NCI-H2196 treated with DMSO at 0.1 percent for 48 hours (cell line): ENCODE measurements around the gene IL17RC.
"Not testable (repeated sequence)": the region's sequence is repeated elsewhere in the genome, so short reads cannot be mapped to it uniquely, and the experiment has no call there.

Source experiments
- DNase-seq: peaks from one replicate; lab custom pipeline; 2025; ENCODE audit not compliant: unreplicated experiment; lab: John Stamatoyannopoulos, UW

Gene IL17RC

GRCh38 chr3:9916734-9917680 lies at the start of gene IL17RC:
Gene IL17RC, plus strand, starts transcription at chr3:9917098. Its CDS starts 218 bp downstream, at chr3:9917316.
- peak; percentile 66 for DNase-seq

- DNase-seq, result no peak
Observed at GRCh38 chr3:9867106-9867505, 49.8 kb upstream of the IL17RC start.

GRCh38 chr3:9869955-9870354 lies 46.9 kb upstream of the IL17RC start:
- no peak for DNase-seq

GRCh38 chr3:9870978-9871377 lies 45.9 kb upstream of the IL17RC start:
- DNase-seq, result no peak

GRCh38 chr3:9872067-9872466 lies 44.8 kb upstream of the IL17RC start:
- DNase-seq, result not testable (repeated sequence)

GRCh38 chr3:9875448-9875847 lies 41.5 kb upstream of the IL17RC start:
- DNase-seq, result peak; percentile 19

GRCh38 chr3:9876255-9876654 lies 40.6 kb upstream of the IL17RC start:
- DNase-seq, result not testable (repeated sequence)

- no peak for DNase-seq
Observed at GRCh38 chr3:9876991-9877390, 39.9 kb upstream of the IL17RC start.

- no peak for DNase-seq
Observed at GRCh38 chr3:9878700-9879099, 38.2 kb upstream of the IL17RC start.

- DNase-seq, result no peak
Observed at GRCh38 chr3:9879830-9880549, 36.9 kb upstream of the IL17RC start, which contains the start of gene CIDEC. Gene CIDEC, minus strand, starts transcription at chr3:9880253. Its CDS starts 1,767 bp downstream, at chr3:9878486.

- no peak for DNase-seq
Observed at GRCh38 chr3:9881441-9881840, 35.5 kb upstream of the IL17RC start.

GRCh38 chr3:9883706-9884554 lies 33.0 kb upstream of the IL17RC start:
- DNase-seq, result no peak

- no peak for DNase-seq
Observed at GRCh38 chr3:9884555-9885165, 32.2 kb upstream of the IL17RC start.

GRCh38 chr3:9886328-9886727 lies 30.6 kb upstream of the IL17RC start:
- DNase-seq, result no peak

GRCh38 chr3:9887480-9887879 lies 29.4 kb upstream of the IL17RC start:
- no peak for DNase-seq

- no peak for DNase-seq
Observed at GRCh38 chr3:9888540-9888939, 28.4 kb upstream of the IL17RC start.

GRCh38 chr3:9889405-9889804 lies 27.5 kb upstream of the IL17RC start:
- no peak for DNase-seq

- peak; percentile 39 for DNase-seq
Observed at GRCh38 chr3:9890249-9891071, 26.4 kb upstream of the IL17RC start, which contains the start of gene JAGN1. Gene JAGN1, plus strand, starts transcription at chr3:9890610. Its CDS starts 113 bp downstream, at chr3:9890723.

GRCh38 chr3:9891072-9891622 lies 25.8 kb upstream of the IL17RC start:
- no peak for DNase-seq
